ENCODE data around the gene ENTPD2.

Gene ENTPD2

DNA sequence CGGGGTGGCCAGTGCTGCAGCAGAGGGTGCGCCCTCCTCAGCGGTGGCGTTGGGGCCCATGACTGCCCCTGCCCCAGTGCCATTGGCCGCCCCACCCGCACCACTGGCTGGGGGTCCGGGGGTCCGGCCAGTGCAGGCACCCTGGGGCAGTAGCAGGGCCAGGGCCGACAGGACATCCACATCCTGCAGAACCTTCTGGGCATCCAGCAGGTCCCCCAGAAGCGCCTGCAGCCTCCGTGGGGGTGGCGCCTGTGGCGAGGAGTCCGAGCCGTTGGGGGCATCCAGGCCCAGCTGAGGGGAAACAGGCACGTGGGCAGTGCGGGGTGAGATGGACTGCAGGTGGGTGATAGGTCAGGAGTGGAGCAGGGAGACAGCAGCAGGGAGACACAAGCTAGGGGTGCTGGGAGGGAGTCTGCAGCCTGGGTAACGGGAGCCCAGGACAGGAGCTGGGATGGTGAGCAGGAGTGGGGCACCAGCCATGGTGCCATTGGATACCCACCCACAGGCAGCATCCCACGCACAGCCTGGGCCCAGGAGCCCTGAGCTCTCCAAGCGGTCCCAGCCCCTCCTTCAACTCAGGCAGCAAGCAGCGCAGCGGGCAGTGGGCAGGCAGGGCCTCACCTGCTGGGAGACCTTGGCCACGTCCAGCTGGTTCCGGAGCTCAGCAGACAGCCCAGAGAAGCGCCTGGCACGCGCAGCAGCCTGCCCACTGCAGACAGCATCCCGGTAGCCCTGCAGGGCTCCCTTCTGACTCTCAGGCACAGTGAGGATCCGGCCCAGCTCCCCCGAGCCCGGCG lies 32.9 kb downstream of the ENTPD2 start:
- in situ Hi-C loops (cut with MboI; ENCODE audit: low sequenced_read_pairs, unreplicated experiment): no loop called here
- DNase-seq (ENCODE audit: low spot score): no peak
- TF ChIP-seq, protein P1, sequence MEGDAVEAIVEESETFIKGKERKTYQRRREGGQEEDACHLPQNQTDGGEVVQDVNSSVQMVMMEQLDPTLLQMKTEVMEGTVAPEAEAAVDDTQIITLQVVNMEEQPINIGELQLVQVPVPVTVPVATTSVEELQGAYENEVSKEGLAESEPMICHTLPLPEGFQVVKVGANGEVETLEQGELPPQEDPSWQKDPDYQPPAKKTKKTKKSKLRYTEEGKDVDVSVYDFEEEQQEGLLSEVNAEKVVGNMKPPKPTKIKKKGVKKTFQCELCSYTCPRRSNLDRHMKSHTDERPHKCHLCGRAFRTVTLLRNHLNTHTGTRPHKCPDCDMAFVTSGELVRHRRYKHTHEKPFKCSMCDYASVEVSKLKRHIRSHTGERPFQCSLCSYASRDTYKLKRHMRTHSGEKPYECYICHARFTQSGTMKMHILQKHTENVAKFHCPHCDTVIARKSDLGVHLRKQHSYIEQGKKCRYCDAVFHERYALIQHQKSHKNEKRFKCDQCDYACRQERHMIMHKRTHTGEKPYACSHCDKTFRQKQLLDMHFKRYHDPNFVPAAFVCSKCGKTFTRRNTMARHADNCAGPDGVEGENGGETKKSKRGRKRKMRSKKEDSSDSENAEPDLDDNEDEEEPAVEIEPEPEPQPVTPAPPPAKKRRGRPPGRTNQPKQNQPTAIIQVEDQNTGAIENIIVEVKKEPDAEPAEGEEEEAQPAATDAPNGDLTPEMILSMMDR (IDR thresholded peaks at IDR 0.05; ENCODE audit: borderline replicate concordance, control extremely low read depth, extremely low read depth, insufficient read depth, missing control alignments): no peak

- TF ChIP-seq, protein P1 (IDR thresholded peaks at IDR 0.05; ENCODE audit: borderline replicate concordance, control extremely low read depth, extremely low read depth, insufficient read depth, missing control alignments): no peak
- DNase-seq (ENCODE audit: low spot score): no peak
- in situ Hi-C loops (cut with MboI; ENCODE audit: low sequenced_read_pairs, unreplicated experiment): no loop called here
These were observed 33.8 kb downstream of the ENTPD2 start for GRCh38 chr9:137019891-137020683.

- in situ Hi-C loops (cut with MboI; ENCODE audit: low sequenced_read_pairs, unreplicated experiment): no loop called here
- TF ChIP-seq, protein P1 (IDR thresholded peaks at IDR 0.05; ENCODE audit: borderline replicate concordance, control extremely low read depth, extremely low read depth, insufficient read depth, missing control alignments): no peak
- no peak for DNase-seq (ENCODE audit: low spot score)
These were observed 34.9 kb downstream of the ENTPD2 start for GRCh38 chr9:137018761-137019559.

GRCh38 chr9:137017791-137018497 lies 35.9 kb downstream of the ENTPD2 start:
- in situ Hi-C loops (cut with MboI; ENCODE audit: low sequenced_read_pairs, unreplicated experiment): no loop called here

DNA sequence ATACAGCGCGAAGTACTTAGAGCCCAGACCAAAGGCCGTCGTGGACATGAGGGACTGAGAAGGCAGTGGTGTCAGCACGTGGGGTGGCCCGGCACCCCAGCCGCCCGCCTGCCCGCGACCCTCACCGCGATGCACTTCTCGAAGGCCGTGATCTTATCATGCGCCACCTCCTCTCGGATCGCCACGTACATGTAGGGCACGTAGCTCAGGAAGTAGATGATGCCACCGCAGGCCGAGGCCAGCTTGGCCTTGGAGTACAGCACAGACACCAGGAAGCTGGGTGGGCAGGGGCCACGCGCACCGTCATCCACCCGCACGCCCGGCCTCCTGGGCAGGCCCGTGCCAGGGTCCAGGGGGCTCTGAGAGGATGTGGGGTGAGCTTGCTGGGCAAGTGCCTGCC lies 36.8 kb downstream of the ENTPD2 start:
- DNase-seq (ENCODE audit: low spot score): no peak
- in situ Hi-C loops (cut with MboI; ENCODE audit: low sequenced_read_pairs, unreplicated experiment): no loop called here

More at GRCh38 chr9:137017791-137018497, 35.9 kb downstream of the ENTPD2 start:
- TF ChIP-seq, protein P1 (IDR thresholded peaks at IDR 0.05; ENCODE audit: borderline replicate concordance, control extremely low read depth, extremely low read depth, insufficient read depth, missing control alignments): no peak
- no peak for DNase-seq (ENCODE audit: low spot score)

More for the DNA sequence above, 36.8 kb downstream of the ENTPD2 start:
- TF ChIP-seq, protein P1 (IDR thresholded peaks at IDR 0.05; ENCODE audit: borderline replicate concordance, control extremely low read depth, extremely low read depth, insufficient read depth, missing control alignments): no peak

Measured in GM13976 (cell line).